G401 (cell line): Measurements from ENCODE around the gene ODAPH. TPM values are rescaled to one million over a fixed set of nuclear protein-coding genes. Genes with fewer than 3 reads are reported as not detected.
"Not testable (repeated sequence)": the region's sequence is repeated elsewhere in the genome, so short reads cannot be mapped to it uniquely, and the experiment has no call there.

Source experiments
- DNase-seq: peaks from one replicate; pipeline ENCODE4 v3.0.0-alpha.2; 2015; ENCODE audit warnings: low spot score
- in situ Hi-C: cut with HindIII; loops from 2 replicates; pipeline ENCODE4 v1.10.0; 2016; ENCODE audit warnings: low sequenced_read_pairs, mixed read lengths
- total RNA-seq: library from RNA; depleted of rRNA; stranded (reverse); fragments of >200 nt; shearing (Covaris generic); gene quantifications from 2 replicates; pipeline ENCODE4 v1.2.3, GENCODE V29; 2014; rRNA removed

ODAPH gene, protein sequence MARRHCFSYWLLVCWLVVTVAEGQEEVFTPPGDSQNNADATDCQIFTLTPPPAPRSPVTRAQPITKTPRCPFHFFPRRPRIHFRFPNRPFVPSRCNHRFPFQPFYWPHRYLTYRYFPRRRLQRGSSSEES
- not detected in 2 replicates for total RNA-seq

DNA sequence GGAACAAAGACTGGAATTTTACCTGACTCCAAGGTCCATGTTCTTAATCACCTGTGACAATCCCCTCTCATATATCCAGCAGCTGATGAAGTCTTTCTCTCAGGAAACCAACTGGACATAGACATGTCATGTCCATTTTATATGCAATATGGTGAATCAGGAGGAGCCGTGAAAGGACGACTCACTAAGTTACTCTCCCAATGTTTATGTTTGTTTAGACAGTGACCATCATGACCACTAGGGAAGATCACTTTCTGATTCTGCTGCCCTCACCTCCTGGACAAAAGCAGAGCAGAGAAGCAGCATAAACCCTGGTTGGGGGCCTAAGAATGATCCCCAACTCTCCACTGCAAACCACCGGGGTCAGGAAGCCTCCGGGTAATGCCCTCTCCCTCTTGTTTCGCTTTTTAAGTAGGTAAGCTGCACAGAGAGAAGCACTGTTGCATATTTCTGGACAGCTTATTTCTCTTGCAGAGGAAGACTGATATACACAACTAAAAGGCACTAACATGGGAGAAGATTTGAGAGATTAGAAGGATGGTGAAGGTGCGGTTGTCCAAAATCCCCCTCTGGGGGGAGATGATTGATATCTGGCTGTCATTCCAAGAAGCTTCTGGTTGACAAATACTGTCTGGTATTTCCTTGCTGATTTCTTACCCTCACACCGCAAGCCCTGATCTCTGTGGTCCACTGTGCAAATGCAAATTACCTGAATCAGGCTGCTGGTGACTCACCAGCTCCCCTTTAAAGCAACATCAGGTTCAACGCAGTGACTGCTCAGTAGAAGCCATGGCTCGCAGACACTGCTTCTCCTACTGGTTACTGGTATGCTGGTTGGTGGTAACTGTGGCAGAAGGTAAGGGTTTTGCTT, at the start of gene ODAPH:
Gene ODAPH (plus strand): TSS at position 773 of the 871 bp plus-strand sequence. CDS start 17 bp downstream, at position 790.
- in situ Hi-C loops, result no loop called here
- DNase-seq, result no peak

DNA sequence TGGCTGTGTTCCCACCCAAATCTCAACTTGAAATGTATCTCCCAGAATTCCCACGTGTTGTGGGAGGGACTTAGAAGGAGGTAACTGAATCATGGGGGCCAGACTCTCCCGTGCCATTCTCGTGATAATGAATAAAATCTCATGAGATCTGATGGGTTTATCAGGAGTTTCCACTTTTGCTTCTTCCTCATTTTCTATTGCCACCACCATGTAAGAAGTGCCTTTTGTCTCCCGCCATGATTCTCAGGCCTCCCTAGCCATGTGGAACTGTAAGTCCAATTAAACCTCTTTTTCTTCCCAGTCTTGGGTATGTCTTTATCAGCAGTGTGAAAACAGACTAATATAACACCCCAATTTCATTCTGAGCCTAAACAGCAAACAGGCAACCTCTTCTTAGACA, 46.3 kb upstream of the ODAPH start:
- in situ Hi-C loops, DNase-seq: not testable (repeated sequence)

DNA sequence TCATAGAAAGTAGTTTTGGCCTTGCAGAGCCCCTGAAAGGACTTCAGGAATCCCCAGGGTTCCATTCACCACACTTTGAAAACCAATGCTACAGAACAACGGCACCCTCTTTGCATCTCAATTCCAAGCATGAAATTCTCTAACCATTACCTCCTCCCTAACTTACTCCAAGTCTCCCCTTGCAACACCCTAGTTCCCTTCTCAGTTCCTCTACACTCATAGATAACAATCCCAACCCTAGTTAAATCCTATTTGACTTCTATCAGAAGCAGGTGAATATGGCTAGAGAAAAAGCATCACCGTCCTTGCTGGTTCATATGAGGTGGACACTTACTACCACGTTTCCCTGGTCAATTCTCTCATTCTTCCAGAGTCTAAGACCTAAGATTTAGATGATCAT, 44.0 kb upstream of the ODAPH start:
- DNase-seq, result peak; percentile 17
- in situ Hi-C loops, result no loop called here

DNA sequence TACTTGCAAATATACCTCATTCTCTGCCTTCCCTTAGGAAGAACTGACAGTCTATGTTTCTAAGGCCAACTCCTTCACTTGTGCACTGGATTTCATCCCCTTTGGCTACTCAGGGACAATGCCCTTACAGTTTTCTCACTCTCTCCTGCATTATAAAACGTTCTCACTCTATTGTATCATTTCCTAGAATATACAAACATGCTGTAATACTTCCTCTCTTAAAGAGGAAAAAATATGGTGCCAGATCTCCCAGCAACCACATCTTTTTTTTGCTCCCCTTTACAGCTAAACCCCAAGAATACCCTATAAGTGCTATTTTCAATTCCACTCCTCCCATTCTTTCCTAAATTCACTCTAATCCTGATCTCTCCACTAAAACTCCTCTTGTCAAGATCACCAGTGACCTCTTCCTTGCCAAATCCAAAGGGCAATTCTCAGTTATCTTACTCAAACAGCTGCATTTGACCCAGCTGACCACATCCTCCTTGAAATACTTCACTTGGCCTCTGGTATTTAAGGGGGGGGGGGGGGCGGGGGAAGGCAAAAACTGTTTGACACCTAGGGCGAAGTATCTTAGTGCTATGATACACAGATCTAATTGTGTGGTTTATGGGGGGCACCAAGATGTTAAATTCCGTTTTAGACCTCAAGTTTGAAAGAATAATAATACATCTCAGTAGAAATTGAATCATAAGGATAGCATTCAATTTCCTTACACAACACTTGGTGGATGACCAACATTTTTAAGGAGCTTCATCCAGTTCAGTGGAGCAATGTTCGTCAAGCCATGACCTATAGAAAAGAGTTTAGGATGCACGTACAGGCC, 43.3 kb upstream of the ODAPH start:
- in situ Hi-C loops, result no loop called here
- DNase-seq, result peak; percentile 13

DNA sequence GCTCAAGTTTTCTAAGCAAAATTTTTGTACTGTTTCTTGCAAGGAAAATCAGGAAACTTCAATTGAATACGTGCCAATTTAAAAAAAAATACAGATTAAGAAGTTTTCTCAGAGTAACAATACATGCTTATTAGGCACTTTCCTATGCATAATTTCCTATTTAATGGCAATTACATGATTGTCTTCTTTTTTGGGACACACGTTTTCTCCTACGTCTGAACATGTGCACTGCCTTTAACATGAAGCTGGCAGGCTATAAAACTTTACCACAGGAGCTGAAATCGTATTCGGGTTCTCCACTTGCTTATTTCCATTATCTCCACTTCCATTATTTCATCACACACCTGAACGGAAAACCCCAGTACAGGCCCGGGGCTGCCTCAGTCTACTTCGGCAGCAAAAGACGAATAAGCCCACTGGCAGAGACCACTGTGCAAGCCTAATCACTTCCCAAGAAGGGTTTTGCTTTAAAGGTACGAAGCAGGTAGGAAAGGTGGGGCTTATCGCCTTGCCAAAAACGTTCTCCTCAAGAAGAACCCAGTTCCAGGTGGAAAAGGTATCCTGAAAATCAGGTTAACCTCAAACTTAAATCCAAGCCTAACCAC, 42.2 kb upstream of the ODAPH start:
- no peak for DNase-seq
- in situ Hi-C loops, result no loop called here

DNA sequence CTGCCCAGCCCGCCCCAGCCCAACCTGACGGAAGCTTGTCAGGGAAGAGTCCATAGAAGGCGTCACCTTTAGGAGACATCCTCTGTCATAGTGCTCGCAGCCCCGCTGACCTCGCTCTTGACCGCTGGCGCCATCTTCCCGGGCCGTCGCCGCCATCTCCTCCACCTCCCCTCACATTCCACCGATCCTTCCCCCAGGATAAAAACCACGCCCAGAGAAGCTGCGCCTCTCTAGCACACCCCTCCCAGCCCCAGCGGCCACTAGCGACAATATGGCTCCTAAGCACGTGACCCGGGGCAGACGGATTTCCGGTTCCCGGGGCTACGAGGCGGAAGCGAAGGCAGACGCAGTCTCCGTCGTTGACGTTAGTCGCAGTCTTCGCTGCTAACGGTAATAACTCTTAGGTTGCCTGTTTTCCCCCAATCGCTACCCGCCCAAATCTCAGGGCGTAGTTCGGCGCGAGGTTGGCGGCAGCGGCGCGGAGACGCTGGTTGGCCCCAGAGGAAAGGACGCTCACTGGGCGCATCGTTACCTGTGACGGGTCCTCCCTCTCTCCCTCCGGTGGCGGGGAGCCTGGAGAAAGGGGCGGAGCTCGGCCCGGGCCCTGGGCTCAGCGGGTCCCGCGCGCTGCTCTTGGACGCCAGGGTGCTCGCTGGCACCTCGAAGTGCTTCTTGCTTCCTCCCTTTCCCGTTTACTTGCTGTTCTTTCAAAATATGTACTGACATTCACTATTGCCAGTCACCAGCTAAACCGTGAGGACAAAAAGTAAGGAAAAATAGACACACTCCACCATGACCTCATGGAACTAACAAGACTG, 41.5 kb upstream of the ODAPH start, which contains the start of the genes RCHY1 and THAP6:
Gene RCHY1 (minus strand): TSS at position 273 of the 818 bp plus-strand sequence. CDS start 117 bp downstream, at position 156.
Gene THAP6 (plus strand): TSS at position 343 of the 818 bp plus-strand sequence. CDS start 980 bp downstream, outside the sequence.
- peak; percentile 98 for DNase-seq
- in situ Hi-C loops, result no loop called here

DNA sequence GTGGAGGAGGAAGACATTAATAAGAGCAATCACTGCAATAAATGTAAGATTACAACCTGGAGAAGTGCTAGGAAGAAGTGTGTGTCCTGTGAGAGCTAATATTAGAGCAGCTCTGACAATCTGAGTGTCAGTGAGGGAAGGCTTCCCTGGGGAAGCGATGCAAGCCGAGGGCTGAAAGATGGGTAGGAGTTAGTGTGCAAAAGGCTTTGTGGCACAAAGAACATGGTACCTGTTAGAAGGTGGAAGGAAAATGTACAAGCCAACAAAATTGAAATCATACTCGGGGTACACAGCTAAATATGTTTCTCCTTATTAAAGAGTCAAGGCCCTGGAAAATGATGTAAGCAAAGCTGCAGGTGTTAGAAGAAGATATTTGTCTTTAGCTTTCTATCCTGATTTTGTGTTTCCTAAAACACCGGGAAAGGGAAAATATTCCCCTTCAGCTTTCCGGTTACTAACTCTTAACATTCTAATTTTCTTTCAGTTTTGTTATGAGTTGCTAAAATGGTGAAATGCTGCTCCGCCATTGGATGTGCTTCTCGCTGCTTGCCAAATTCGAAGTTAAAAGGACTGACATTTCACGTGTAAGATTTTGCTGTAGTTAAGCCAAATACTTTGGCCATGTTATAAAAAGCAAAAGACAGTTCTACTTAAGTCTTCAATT, 40.8 kb upstream of the ODAPH start:
- in situ Hi-C loops, result no loop called here
- DNase-seq, result no peak

DNA sequence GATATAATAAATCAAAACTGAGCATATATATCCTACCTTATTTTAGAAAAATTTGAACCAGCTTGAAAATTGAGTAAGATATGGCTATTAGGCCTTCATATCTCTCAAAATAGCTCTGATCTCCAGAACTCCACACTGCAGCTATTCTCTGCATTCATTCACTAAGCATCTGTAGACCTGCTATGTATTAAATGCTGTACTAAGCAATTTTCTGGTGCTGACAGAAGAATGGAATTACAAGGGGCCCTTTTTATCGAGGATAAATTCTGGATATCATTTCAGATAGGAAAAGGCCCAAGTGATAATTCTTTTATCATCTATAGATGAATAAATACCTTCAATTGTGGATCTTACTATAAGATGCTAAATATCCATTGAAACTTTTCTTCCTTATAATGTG, 39.7 kb upstream of the ODAPH start:
- no peak for DNase-seq
- in situ Hi-C loops, result no loop called here

DNA sequence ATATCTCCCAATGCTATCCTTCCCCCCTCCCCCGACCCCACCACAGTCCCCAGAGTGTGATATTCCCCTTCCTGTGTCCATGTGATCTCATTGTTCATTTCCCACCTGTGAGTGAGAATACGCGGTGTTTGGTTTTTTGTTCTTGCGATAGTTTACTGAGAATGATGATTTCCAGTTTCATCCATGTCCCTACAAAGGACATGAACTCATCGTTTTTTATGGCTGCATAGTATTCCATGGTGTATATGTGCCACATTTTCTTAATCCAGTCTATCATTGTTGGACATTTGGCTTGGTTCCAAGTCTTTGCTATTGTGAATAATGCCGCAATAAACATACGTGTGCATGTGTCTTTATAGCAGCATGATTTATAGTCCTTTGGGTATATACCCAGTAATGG, 36.4 kb upstream of the ODAPH start:
- in situ Hi-C loops, DNase-seq: not testable (repeated sequence)

DNA sequence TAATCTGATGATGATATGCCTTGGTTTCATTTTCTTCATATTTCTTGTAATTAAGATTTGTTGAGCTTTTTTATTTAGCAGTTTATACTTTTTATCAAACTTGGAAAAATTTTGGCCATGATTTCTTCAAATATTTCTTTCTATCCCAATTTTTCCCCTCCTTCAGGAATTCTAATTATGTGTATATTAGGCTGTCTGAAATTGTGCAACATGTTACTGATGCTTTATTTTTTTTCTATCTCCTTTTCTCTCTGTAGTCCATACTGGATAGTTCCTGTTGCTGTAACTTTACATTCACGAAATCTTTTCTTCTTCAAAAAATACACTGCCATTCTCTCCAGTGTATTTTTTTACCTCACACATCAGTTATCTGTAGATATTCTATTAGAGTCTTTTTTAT, 30.8 kb upstream of the ODAPH start:
- in situ Hi-C loops, result no loop called here
- no peak for DNase-seq

DNA sequence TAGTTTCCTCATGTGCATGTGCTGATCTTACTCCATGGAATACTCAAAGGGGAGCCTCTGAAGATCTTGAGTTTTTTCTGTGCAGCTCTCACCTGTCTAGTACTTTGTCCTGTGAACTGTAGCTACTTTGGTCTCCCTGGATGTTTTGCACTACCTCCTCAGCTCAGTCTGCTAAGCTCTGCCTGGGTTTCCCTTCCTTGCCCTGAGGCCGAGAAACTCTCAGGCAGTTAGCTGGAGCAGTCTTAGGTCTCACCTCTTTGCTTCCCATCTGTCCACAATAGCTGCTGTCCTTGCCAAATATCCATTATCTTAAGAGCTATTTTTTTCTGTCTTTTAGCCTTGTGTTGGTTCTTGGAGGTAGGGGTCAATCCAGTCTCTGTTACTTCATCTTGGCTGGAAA, 30.0 kb upstream of the ODAPH start:
- in situ Hi-C loops, result no loop called here
- no peak for DNase-seq

DNA sequence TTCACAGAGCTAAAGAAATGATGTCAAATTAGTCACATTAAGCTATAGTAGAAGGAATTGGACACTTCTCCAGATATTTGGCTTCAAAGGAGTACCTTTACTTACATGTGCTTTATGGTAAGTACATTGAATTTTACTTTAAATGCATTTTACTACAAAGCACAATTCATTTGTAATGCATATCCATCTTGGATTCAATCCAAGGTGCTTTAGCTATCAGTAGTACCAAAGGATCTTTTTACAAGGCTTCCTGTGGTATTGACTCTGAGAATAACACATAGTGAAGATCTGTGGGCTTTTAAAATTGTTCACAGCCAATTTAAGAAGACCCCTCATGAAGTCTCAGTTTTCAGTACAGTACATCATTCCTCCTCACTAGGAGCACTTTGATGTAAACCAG, 28.4 kb upstream of the ODAPH start:
- in situ Hi-C loops, result no loop called here
- no peak for DNase-seq

DNA sequence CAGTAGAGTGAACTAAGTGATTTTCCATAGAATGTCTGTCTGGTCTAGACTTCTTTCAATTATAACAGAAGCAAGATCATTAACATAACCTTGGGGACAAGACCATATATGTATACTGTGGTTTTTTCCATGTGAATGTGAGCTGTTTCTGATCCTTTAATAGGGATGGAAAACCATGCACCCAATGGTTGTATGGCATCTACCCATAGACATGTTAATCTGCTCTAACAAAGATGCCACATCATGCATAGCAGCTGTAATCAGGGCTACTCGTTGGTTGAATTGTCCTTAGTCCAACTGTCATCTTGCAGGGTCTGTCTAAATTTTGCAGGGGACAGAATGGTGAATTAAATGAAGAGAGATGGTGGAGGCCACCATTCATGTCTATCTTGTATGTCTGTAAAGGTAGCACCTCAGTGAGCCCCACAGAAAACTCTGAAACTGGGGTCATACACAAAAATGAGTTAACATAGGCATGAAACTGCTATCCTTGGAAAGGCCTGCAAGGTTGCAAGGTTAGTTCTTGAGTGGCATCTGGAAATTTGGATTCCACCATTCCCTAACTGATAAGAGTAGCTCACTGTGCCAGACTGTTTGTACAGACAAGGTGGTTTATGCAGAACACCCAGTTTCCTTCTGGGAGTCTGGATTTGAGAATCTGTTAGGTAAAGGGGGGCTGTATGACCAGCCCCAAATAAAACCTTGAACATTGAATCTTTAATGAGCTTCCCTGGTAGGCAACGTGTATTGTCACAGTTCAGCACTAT, 25.1 kb upstream of the ODAPH start:
- in situ Hi-C loops, result no loop called here
- DNase-seq, result no peak

DNA sequence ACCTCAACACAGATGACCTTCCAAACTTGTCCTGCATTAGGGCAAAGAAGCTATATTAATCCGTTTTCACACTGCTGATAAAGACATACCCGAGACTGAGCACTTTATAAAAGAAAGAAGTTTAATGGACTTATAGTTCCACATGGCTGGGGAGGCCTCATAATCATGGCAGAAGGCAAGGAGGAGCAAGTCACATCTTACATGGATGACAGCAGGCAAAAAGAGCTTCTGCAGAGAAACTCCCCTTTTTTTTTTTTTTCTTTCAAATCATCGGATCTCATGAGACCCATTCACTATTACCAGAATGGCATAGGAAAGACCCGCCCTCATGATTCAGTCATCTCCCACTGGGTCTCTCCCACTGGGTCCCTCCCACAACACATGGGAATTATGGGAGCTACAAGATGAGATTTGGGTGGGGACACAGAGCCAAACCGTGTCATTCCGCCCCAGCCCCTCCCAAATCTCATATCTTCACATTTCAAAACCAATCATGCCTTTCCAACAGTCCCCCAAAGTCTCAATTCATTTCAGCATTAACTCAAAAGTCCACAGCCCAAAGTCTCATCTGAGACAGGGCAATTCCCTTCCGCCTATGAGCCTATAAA, 24.2 kb upstream of the ODAPH start:
- in situ Hi-C loops, DNase-seq: not testable (repeated sequence)

DNA sequence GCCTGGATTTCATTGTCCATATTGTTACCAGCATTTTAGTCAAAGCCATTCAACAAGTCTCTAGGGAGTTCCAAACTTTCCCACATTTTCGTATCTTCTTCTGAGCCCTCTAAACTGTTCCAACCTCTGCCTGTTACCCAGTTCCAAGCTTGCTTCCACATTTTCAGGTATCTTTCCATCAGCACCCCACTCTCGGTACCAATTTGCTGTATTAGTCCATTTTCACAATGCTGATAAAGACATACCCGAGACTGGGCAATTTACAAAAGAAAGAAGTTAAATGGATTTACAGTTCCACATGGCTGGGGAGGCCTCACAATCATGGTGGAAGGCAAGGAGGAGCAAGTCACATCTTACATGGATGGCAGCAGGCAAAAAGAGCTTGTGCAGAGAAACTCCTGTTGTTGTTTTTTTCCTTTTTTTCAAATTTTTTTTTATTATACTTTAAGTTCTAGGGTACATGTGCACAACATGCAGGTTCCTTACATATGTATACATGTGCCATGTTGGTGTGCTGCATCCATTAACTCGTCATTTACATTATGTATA, 22.5 kb upstream of the ODAPH start:
- in situ Hi-C loops, DNase-seq: not testable (repeated sequence)

DNA sequence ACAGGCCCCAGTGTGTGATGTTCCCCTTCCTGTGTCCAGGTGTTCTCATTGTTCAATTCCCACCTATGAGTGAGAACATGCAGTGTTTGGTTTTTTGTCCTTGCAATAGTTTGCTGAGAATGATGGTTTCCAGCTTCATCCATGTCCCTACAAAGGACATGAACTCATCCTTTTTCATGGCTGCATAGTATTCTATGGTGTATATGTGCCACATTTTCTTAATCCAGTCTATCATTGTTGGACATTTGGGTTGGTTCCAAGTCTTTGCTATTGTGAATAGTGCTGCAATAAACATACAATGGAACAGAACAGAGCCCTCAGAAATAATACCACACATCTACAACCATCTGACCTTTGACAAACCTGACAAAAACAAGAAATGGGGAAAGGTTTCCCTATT, 21.9 kb upstream of the ODAPH start:
- in situ Hi-C loops, DNase-seq: not testable (repeated sequence)

DNA sequence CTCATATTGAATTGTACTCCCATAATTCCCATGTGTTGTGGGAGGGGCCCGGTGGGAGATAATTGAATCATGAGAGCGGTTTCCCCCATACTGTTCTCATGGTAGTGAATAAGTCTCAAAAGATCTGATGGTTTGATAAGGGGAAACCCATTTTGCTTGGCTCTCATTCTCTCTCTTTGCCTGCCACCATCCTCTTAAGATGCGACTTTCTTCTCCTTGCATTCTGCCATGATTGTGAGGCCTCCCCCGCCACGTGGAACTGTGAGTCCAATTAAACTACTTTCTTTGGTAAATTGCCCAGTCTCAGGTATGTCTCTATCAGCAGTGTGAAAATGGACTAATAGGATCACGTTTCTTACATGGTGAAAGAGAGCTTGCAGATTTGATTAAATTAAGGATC, 18.6 kb upstream of the ODAPH start:
- in situ Hi-C loops, DNase-seq: not testable (repeated sequence)
